Omental fat pad (tissue), 4 donors: ENCODE data around the gene ALS2. TPM values are rescaled to one million over a fixed set of nuclear protein-coding genes. Genes with fewer than 3 reads are reported as not detected.

Experiments
- ATAC-seq: fragments of 150-250 bp; one replicate; pipeline ENCODE4 v1.9.1; 2016; ENCODE audit warnings: mild to moderate bottlenecking, moderate library complexity; ENCODE audit not compliant: low FRiP score
- DNase-seq: peaks from one replicate; pipeline ENCODE4 v3.0.0-alpha.2; 2019; ENCODE audit warnings: low spot score
- total RNA-seq, 4 donors: library from RNA; depleted of rRNA; stranded (reverse); fragments of >200 nt; gene quantifications; one replicate each; pipeline ENCODE4 v1.1.0, GENCODE V29; 2016
- TF ChIP-seq, protein P1 (sequence below), 3 donors: fragments of 450-650 bp; IDR thresholded peaks; one replicate each; pipeline ENCODE4 v1.5.1; 2016 to 2017; ENCODE audit warnings: antibody characterized with exemption in 3 of 3, mild to moderate bottlenecking in 3 of 3, moderate library complexity in 2 of 3

Gene ALS2
- total RNA-seq, 4 donors from 2014 or later: 13.6 to 20.4 (median 17.9) TPM

DNA sequence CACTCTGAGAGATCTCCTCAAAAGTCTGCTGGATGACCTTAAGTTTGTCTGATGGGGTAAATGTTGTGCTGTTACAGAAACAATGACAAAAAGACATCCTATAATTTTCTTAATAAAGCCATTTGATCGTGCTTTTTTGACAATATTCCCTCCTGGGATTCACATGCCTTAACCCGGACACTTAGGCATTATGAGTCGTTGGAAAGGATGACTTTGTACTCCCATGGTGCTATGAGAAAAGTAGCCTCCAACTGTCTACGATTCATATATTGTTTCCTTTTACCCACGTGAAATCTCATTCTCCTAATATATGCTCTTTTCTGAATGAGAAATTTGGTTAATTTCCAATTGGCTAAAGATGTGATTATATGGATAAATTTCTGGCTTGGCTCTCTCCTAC is 76.2 kb downstream of the ALS2 start:
- TF ChIP-seq, protein P1, sequence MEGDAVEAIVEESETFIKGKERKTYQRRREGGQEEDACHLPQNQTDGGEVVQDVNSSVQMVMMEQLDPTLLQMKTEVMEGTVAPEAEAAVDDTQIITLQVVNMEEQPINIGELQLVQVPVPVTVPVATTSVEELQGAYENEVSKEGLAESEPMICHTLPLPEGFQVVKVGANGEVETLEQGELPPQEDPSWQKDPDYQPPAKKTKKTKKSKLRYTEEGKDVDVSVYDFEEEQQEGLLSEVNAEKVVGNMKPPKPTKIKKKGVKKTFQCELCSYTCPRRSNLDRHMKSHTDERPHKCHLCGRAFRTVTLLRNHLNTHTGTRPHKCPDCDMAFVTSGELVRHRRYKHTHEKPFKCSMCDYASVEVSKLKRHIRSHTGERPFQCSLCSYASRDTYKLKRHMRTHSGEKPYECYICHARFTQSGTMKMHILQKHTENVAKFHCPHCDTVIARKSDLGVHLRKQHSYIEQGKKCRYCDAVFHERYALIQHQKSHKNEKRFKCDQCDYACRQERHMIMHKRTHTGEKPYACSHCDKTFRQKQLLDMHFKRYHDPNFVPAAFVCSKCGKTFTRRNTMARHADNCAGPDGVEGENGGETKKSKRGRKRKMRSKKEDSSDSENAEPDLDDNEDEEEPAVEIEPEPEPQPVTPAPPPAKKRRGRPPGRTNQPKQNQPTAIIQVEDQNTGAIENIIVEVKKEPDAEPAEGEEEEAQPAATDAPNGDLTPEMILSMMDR (IDR thresholded peaks at IDR 0.05): no peak
- ATAC-seq: no peak
- no peak for DNase-seq

DNA sequence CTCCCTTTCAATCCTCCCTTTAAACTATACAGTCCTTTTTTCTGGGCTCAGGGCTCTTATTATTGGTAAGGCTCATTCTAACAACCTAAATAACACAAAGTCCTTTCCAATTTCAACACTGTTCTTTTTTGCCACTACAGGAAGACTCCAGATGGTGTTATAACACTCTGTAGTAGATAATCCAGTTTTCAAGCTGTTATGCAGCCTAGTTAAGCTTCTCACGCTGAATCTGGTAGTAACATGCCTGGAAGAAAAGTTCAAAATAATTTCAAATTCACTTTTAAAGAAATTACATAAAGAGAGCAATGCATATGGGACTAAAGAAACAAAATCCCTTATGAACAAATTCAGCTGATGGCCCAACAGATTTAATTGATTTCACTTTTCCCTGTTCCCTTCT is 79.1 kb downstream of the ALS2 start:
- no peak for DNase-seq
- no peak for ATAC-seq
- TF ChIP-seq, protein P1 (IDR thresholded peaks at IDR 0.05): no peak

DNA sequence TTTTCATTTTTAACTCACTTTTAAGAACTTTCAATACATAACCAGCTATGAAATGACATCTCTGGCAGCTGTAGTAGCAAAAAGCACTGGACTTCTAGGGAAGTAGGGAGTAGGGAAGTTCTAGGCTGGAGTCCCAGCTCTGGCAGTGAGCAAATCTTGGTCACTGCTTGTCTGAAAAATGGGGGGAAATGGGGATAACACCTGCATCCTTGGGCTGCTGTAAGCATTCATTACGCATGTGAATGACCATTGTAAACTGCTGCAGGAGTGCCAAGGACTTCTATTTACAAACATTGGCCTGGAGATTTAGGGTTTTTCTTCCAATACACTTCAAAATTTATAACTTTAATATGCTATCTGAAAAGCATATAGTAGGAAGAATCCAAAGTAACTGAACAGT is 81.3 kb downstream of the ALS2 start:
- TF ChIP-seq, protein P1 (IDR thresholded peaks at IDR 0.05): no peak
- DNase-seq: no peak
- ATAC-seq: no peak

DNA sequence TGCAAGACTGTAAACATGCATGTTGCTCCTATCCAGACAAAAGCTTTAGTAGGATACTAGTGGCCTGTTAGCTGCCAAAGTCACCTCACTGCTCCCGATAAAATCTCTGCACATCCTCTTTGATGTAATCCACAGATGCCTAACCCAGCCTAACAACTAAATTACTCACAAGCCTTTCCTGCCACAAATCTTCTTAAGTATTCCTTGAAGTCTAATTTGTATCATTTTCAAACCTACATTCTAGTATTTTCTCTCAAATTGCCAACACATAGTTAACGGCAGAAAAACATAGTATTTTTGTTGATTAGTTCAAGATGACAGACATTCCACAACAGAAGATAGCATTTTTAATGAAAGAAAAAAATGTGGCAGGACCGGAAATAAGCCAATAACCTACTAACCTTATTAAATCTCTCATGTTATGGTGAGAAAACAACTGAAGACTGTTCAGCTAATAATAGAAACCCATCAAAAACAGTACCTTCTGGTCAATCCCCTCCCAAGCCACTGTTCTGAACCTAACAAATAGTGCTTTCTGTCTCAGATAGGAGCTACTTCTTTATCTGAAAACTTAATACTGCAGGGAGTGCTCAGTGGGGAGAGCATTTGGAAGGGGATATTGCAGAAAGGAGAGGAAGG is 82.0 kb downstream of the ALS2 start, which contains the start of gene MPP4:
TSS of gene MPP4 (minus strand) at position 57 of the 639 bp plus-strand sequence. CDS start 4,690 bp downstream, outside the sequence.
- ATAC-seq (no peak), DNase-seq (no peak)
- TF ChIP-seq, protein P1 (IDR thresholded peaks at IDR 0.05): no peak

DNA sequence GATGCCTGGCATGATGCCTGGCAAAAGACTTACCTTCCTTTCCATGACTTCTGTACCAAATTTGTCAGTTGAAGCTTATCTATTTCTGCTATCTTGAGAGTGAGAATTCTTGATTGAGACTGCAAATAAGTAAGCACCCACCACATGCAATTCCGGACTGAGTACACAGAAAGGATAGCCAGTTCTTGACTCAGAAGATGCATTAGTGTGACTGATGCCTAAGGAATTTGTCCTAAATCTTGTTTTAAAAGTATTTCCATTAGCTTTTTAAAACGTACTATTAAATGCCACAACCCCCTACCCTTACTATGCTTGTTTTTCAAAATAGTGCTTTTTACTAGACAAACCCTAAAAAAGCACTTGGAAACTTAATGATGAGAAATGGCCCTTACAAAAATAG is 82.8 kb downstream of the ALS2 start:
- TF ChIP-seq, protein P1 (IDR thresholded peaks at IDR 0.05): no peak
- DNase-seq (no peak), ATAC-seq (peak; percentile 72)

DNA sequence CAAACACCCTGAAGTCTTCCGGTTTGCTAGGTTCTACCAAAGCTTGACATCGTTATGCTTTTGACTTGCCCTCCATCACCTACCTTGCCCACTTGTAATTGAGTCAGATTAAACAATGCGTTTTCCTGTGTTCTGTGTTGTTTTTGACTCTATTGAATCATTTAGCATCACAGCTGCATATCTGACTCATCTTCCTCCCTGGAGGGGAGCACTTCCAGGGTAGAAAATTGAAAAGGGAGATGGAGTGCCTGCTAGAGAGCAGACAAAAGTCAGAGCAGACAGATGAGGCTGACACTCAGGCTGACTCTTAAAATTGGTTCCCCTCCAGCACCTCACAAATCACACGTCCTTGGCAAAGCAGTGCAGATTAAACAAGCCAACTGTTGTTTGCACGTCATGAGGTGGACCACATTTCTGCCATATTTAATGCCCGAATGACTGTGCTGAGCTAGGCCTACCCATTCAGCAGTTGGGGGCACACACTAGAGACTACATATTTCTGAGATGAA is 84.5 kb downstream of the ALS2 start:
- ATAC-seq: no peak
- TF ChIP-seq, protein P1 (IDR thresholded peaks at IDR 0.05): no peak
- DNase-seq: no peak

DNA sequence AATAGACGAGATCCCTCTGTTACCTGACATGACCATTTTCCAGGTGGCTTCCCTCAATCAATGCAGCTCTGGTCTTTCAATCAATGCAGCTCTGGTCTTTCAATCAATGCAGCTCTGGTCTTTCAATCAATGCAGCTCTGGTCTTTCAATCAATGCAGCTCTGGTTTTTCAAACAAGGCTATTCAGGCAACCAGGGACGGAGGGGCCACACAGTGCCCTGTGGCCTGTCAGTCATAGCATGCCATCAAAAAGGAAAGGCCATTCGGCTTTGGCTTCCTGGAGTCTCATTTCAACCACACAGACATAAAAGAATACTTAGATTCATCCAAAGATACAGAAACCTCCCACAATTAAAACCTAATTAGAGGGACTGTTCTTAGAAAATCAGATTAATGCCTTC is 95.6 kb downstream of the ALS2 start:
- TF ChIP-seq, protein P1 (IDR thresholded peaks at IDR 0.05): no peak
- no peak for DNase-seq
- ATAC-seq: no peak
